IPS-NIHi11 (cell line): Measurements from ENCODE around the gene GALE.
"Not testable (repeated sequence)": the region's sequence is repeated elsewhere in the genome, so short reads cannot be mapped to it uniquely, and the experiment has no call there.

Source experiments
- DNase-seq: peaks from one replicate; pipeline ENCODE4 v3.0.0; 2012; ENCODE audit warnings: mixed read lengths, low spot score

GALE gene

DNA sequence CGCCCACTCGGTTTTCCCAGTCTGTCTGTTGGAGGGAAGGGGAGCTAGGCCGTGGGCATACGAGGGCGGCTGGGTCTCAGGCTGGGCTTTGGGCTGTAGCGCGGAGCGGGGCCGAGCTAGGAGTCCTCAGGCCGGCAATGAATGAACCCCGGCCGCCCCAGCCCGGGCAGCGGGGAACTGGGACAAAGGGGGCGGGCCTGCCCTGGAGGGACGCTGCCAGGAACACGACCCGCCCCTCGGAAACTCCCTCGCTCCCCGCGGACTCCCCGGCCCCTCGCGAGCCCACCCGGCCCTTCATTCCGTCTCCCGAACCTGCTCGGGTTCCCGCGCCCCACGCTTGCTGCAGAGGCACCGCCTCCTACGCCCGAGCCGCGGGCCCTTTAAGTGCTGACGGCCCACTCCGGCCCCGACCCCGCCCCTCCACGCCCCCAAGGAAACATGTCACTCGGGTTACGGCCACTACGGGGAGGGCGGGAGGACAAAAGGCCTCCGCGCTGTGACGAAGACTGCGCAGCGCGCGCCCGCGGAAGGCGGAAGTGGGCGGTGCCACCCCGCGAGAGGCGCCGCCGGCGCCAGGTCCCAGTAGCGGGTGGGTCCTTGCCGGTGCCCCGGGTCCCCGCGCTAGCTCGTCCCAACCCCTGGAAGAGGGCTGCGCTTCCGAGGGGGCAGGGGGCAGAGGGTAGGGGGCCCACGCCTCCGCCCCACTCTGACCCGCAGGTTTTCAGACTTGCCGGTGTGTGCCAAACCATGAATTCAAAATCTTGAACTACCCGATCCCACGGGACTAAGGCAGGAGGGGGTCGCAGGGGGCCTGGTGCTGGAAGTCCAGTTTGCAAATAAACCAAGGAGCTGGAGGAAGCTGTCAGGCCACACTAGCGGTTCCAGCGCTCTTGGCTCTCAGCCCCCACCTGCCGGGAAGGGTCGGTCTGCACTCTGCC, at the start of gene GALE:
Gene GALE (minus strand): TSS at position 355 of the 938 bp plus-strand sequence. CDS start 1,747 bp downstream, outside the sequence.
- peak; percentile 89 for DNase-seq

GRCh38 chr1:23848673-23849616, 48.4 kb upstream of the GALE start:
- DNase-seq = no peak

- DNase-seq = not testable (repeated sequence)
Observed at GRCh38 chr1:23847482-23848095, 47.0 kb upstream of the GALE start.

DNA sequence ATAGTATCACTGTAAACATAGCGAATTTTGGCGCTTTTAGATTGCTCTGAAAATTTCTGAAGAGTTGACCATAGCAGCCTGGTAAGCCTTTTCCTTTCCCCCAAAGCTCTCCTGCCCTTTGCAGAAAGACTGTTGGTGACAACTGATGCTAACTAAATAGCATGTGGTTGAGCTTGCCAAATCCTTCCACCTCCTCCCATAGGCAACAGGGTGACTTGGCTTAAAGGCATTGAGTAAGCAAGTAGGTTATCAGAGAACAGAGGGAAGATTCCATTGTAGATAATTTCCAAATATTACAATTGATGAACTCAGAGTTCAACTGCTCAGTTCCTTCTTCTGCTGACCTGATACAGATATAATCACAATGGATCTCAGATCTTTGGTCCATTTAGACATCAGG, 44.6 kb upstream of the GALE start:
- DNase-seq = no peak

DNA sequence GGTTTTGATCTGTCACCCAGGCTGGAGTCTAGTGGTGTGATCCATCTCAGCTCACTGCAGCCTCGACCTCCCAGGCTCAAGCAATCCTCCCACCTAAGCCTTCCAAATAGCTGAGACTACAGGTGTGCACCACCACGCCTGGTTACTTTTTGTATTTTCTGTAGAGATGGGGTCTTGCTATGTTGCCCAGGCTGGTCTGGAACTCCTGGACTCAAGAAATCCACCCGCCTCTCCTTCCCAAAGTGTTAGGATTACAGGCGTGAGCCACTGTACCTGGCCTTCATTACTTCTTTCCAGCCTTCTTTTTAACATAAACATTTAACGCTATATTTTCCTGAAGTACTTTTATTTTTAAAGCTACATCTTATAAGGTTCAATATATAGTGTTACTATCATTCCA, 43.1 kb upstream of the GALE start:
- DNase-seq = no peak

DNA sequence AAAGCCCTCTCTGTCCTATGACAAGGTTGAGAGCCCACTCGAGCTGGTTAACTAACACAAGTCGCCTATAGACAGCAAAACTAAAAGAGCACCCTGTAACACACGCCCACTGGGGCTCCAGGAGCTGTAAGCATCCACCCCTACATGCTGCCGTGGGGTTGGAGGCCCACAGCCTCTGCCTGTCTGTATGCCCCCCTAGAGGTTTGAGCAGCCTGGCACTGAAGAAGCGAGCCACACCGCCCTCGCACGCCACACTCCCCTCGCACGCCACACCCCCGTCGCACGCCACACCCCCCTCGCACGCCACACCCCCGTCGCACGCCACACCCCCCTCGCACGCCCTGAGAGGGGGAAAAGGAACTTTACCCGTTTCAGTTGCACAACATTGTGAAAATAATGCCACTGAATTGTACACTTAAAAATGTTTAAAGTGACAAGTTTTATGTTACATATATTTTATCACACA, 37.9 kb upstream of the GALE start:
- peak; percentile 86 for DNase-seq

GRCh38 chr1:23837908-23838307, 37.4 kb upstream of the GALE start:
- DNase-seq = no peak

DNA sequence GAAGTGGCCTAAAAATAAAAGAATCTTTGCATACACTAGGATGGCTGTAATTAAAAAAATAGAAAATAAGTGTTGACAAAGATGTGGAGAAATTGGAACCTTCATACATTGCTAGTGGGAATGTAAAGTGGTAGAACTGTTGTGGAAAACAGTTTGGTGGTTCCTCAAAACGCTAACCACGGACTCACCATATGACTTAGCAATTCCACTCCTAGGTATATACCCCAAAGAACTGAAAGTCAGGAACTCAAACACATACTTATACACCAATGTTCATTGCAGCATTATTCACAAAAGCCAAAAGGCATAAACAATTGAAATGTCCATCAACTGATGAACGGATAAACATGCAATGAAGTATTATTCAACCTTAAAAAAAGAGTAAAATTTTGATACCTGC, 35.5 kb upstream of the GALE start:
- DNase-seq = no peak

DNA sequence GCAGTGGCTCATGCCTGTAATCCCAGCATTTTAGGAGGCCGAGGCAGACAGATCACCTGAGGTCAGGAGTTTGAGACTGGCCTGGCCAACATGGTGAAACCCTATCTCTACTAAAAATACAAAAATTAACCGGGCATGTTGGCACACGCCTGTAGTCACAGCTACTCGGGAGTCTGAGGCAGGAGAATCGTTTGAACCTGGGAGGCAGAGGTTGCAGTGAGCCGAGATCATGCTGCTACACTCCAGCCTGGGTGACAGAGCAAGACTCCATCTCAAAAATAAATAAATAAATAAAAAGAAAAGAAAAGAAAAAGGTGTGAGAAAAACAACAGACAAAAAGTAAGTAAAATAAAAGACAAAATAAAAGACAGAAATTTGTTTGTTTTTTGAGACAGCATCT, 33.6 kb upstream of the GALE start:
- DNase-seq = not testable (repeated sequence)

DNA sequence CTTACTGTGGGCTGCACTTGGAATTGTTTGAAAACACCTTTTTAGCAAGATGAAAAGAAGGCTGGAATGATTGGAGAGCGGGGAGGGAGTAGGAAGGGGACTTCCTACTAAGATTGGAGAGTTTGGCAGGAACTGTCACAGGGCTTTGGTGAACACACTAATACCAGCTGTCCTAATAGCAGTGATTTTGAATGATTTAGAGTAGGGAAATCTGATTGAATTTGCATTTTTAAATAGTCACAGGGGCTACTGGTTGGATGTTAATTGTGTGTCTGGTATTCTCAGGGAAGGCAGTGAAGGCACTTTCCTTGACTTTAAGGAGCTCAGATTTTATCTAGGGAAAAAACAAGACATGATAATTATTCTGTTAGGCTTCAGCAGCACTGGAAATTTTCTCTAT, 27.2 kb upstream of the GALE start:
- no peak for DNase-seq

DNA sequence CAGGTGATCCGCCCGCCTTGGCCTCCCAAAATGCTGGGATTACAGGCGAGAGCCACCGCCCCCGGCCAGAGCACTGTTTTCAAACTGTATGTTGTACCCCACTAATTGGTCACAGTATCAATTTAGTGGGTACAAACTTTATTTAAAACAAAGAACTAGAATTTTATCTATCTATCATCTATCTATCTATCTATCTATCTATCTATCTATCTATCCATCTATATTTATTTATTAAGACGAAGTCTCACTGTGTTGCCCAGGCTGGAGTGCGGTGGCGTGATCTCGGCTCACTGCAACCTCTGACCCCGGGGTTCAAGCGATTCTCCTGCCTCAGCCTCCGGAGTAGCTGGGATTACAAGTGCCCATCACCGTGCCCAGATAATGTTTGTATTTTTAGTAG, 26.0 kb upstream of the GALE start:
- DNase-seq = not testable (repeated sequence)

GRCh38 chr1:23825762-23826522, 25.4 kb upstream of the GALE start:
- DNase-seq = no peak

- DNase-seq = peak; percentile 98
Observed at GRCh38 chr1:23825076-23825761, 24.7 kb upstream of the GALE start, which contains the start of gene HMGCL. TSS of gene HMGCL (minus strand) at chr1:23825429. CDS start at chr1:23825415, 14 bp downstream.

DNA sequence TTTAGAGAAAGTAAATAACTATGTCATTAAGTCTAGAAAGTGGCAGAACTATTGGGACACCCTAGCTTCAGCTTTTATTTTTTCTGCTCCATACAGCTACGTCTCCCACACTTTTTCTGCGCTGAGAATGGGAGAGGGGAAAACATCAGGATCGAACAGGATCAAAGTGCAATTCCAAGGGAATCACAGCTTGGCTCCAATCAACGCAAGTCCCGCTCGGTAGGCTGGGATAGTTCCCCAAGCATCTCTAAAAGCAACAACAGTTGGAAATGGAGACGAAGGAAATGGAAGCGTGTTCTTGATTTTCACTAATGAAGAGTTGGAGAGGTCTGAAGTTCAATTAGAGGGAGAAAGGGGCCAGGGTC, 24.1 kb upstream of the GALE start:
- no peak for DNase-seq

GRCh38 chr1:23823767-23824166, 23.2 kb upstream of the GALE start:
- no peak for DNase-seq

DNA sequence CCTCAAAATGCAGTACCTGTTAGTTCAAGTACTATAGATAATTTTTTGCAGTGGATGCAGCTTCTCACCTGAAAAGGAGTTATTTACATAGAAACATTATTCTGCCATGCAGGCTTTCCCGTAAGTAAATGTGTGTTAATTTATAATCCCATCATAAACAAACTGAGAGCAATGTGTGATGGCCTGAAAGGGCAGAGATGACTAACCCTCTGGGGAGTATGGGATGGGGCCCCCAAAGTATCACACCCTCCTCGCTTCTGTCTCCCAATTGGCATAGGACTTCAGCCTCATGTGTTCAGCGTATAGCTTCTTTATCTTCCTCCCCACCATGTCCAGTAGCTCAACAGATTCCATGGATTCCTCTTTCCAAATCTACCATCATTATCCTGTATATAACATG, 17.1 kb upstream of the GALE start:
- DNase-seq = no peak

DNA sequence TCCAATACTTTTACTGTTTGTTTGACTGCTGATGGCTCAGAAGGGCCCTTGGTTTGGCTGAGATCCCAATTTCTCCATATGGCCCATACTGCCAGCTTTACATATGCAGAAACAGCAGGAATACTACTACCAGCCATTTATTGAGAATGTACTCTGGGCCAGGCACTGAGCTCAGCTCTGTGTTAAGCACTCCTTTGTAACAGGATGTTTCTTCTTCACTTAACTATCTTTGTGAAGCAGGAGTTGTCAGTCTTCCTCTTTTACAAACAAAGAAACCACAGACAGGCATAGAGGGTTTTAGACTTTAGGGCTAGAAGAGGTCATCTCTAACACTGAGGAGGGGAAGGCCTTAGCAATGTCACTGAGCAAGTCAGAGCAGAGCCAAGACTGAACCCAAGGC, 16.4 kb upstream of the GALE start:
- DNase-seq = no peak

- no peak for DNase-seq
Observed at GRCh38 chr1:23816361-23816760, 15.8 kb upstream of the GALE start.

DNA sequence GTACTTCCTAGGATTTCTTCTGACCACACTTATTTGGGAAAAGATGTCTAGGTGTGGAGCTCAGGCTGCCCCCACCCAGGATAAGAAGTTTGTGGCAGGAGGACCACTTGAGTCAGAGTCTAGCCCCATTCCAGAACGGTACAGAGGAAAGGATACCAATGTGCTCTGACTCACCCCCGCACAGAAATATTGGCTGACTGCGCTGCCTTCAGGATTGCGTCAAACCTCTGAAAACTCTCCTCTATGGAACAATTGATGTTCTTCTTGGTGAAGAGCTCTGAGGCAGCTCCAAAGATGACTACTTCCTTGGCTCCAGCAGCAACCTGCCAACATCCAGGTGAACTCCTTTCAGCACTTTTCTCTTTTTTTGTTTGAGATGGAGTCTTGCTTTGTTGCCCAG, 13.5 kb upstream of the GALE start:
- DNase-seq = no peak

DNA sequence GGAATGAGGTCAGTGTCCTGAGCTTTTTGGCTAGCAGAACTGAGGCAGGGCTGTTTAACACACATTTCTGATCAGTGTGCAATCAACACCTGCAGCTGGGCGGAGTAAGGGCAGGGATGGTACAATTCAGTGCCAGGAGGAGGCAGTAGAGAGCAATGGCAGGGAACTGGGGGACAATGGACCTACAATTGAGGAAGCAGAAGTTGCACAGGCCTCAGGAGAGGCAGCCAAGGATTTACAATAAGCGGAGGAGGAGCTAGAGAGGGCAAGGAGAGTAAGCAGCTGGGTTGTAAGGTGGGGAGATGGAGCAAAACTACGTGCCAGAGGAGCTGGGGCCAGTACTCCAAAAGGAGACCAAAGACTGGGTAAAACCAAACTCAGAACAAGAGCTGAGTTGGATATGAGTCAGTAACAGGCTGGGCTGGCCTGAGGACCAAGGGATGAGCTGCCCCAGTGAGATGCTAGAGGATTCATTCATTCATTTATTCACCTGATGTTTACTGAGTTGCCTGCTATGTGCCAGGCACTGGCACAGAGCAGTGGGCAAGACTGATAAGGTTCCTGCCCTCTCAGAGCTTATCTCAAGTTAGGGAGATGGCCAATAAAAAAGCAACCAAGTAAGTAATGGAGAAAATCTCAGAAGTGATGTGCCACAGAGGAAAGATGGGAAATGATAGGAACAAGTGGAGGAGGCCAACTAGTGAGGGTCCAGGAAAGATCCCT, 10.4 kb upstream of the GALE start:
- peak; percentile 84 for DNase-seq
